Measurements from ENCODE around the gene IMPDH2. TPM values are rescaled to one million over a fixed set of nuclear protein-coding genes. Genes with fewer than 3 reads are reported as not detected.

The IMPDH2 gene
- total RNA-seq, result 100 to 1,000 TPM; 205 to 275 (median 222) TPM

DNA sequence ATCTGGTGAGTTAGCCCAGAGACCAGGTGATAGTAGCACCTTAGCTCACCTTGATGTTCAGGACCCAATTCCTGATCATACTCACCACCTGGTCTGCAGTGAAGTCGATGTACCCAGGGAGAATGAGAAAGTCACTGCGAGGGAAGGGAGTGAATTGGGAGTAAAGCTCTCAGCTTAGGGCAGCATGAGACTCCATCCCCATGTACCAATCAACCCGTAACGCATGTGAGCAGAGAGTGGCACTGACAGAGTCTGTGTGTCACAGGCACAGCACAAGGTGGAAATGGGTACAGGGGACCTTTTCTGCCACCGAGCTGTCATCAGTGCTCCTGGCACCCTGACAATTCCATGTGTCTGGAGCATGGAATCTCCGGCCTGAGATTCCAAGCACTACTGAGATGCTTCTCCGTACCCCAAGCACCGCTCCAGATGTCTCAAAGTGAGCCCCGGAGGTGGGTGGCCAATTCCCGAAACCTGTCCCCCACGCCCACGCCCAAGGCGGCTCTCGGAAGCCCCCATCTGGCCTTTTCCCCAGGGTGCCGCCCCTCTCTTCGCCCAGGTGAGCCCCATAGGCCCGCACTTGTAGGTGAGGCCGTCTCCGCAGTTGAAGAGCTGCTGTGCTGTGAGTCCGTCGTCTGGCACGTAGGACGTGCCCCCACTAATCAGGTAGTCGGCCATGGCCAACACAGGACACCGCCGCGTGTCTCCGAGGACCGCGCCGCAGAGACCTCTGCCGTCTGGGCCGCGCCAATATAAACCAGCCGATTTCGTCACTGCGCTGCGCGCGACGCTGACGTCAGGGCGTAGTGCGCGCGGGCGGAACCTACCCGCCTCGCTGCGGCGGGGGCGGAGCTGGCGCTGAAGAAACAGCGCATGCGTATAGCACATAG, at the start of gene IMPDH2:
IMPDH2 (minus strand) TSS at position 726 of the 890 bp plus-strand sequence; CDS start at position 678, 48 bp downstream.
- intact Hi-C loops (cut with DNase I; ENCODE audit: low total_unique reads), result no loop called here
- DNase-seq (ENCODE audit: low spot score in 2 of 2), result peak; percentile 90 to 98
- peak in 1 of 2 donors; percentile 86 for TF ChIP-seq POLR2A (IDR thresholded peaks at IDR 0.05)
- TF ChIP-seq, protein P1, sequence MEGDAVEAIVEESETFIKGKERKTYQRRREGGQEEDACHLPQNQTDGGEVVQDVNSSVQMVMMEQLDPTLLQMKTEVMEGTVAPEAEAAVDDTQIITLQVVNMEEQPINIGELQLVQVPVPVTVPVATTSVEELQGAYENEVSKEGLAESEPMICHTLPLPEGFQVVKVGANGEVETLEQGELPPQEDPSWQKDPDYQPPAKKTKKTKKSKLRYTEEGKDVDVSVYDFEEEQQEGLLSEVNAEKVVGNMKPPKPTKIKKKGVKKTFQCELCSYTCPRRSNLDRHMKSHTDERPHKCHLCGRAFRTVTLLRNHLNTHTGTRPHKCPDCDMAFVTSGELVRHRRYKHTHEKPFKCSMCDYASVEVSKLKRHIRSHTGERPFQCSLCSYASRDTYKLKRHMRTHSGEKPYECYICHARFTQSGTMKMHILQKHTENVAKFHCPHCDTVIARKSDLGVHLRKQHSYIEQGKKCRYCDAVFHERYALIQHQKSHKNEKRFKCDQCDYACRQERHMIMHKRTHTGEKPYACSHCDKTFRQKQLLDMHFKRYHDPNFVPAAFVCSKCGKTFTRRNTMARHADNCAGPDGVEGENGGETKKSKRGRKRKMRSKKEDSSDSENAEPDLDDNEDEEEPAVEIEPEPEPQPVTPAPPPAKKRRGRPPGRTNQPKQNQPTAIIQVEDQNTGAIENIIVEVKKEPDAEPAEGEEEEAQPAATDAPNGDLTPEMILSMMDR (IDR thresholded peaks at IDR 0.05), result no peak
- 2 to 4% methylated on average over 22 to 54 of the region's 55 CpGs for WGBS, 2 donors
- peak within 1 kb of the TSS; percentile 70 for H3K4me3 ChIP-seq (ENCODE audit: low read depth, poor library complexity, severe bottlenecking)

DNA sequence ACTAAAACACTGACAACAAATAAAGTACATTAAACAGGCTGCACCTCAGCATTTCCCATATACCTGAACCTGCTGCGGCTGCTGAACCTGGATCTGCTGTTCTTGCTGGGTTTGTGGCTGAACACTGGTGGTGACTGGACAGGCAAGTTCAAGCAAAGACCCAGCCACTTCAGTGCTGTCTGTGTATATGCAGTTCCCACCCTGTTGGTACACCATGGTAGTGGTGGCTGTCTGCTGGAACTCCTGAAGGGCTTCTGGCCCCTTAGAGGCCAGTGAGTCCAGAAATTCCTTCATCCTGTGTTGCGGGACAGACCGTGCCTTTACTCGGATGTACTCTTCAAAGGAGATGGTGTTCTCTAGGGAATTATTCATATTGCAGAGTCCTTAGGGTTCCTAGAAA, 47.4 kb upstream of the IMPDH2 start:
- H3K4me3 ChIP-seq (ENCODE audit: low read depth, poor library complexity, severe bottlenecking), result no peak overlapping the region
- TF ChIP-seq, protein P1 (IDR thresholded peaks at IDR 0.05), result no peak
- TF ChIP-seq POLR2A (IDR thresholded peaks at IDR 0.05), result no peak
- intact Hi-C loops (cut with DNase I; ENCODE audit: low total_unique reads), result no loop called here
- no peak for DNase-seq (ENCODE audit: low spot score in 2 of 2)
- WGBS, 2 donors, result 92 to 94% methylated on average over 4 of the region's 4 CpGs

DNA sequence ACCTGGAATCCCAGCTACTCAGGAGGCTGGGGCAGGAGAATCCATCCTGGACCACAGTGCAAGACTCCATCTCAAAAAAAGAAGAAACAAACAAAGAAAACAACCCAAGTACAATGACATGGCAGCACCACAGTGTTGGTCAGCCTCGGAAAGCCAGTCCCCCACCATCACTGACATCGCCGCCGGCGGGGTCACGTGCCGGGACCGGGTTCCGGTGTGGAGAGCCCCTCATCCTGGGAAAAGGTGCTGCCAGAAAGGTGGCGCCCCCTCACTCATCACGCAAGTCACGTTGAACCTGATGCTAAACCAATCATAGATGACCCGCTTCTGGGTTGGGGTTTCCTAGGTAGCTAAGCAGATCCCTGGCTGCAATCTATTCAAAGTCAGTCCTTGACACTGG, 46.9 kb upstream of the IMPDH2 start:
- no peak overlapping the region for H3K4me3 ChIP-seq (ENCODE audit: low read depth, poor library complexity, severe bottlenecking)
- TF ChIP-seq, protein P1 (IDR thresholded peaks at IDR 0.05), result no peak
- no peak for TF ChIP-seq POLR2A (IDR thresholded peaks at IDR 0.05)
- intact Hi-C loops (cut with DNase I; ENCODE audit: low total_unique reads), result no loop called here
- no peak for DNase-seq (ENCODE audit: low spot score in 2 of 2)
- 94 to 96% methylated on average over 13 of the region's 13 CpGs for WGBS, 2 donors

DNA sequence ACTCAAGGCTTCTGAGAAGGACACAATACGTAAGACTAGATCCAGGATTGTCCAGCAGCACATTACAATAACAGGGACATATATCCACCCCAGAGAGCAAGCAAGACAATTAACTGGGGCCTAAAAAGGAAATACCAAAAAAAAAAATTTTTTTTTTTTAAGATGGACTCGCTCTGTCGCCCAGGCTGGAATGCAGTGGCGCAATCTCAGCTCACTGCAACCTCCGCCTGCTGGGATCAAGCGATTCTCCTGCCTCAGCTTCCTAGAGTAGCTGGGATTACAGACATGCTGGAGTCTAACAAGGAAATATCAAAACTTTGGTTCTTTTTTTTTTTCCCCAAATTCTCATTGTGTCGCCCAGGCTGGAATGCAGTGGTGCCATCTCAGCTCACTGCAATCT, 28.8 kb upstream of the IMPDH2 start:
- 92 to 93% methylated on average over 7 of the region's 7 CpGs for WGBS, 2 donors
- TF ChIP-seq, protein P1 (IDR thresholded peaks at IDR 0.05), result no peak
- no peak for TF ChIP-seq POLR2A (IDR thresholded peaks at IDR 0.05)
- H3K4me3 ChIP-seq (ENCODE audit: low read depth, poor library complexity, severe bottlenecking), result no peak overlapping the region
- intact Hi-C loops (cut with DNase I; ENCODE audit: low total_unique reads), result no loop called here
- DNase-seq (ENCODE audit: low spot score in 2 of 2), result no peak

DNA sequence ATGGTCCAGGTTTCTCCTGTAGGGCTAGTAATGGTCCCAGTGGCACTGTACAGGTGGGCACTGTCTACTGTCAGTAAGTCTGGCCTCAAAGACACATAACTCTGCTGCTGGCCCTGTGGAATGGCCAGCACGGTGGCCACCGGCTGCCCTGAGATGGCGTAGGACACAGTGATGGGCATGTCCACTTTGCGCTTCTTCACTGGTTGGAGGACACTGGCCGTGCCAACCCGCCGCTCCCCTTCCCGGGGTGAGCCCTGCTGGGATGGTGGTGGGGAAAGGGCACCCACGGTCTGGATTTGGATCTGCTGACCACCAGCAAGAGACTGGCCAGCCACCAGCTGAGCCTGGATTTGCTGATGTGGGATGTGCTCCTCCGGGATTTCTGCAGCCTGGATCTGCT, 28.1 kb upstream of the IMPDH2 start:
- DNase-seq (ENCODE audit: low spot score in 2 of 2), result no peak
- no peak for TF ChIP-seq POLR2A (IDR thresholded peaks at IDR 0.05)
- TF ChIP-seq, protein P1 (IDR thresholded peaks at IDR 0.05), result no peak
- 98 to 100% methylated on average over 5 to 9 of the region's 10 CpGs for WGBS, 2 donors
- no peak overlapping the region for H3K4me3 ChIP-seq (ENCODE audit: low read depth, poor library complexity, severe bottlenecking)
- intact Hi-C loops (cut with DNase I; ENCODE audit: low total_unique reads), result no loop called here

All from lower leg skin (tissue), 4 donors.